ENCODE measurements around the gene WNK2.
A peak's percentile ranks its signal among the peaks of the same experiment; 100 is the strongest.
"Not testable (repeated sequence)": the region's sequence is repeated elsewhere in the genome, so short reads cannot be mapped to it uniquely, and the experiment has no call there.

Gene WNK2

GRCh38 chr9:93183663-93184431, at the start of gene WNK2:
WNK2 (plus strand) TSS chr9:93184139; CDS start chr9:93184930, 791 bp downstream.
- DNase-seq (ENCODE audit: low read depth), result peak; percentile 7

DNA sequence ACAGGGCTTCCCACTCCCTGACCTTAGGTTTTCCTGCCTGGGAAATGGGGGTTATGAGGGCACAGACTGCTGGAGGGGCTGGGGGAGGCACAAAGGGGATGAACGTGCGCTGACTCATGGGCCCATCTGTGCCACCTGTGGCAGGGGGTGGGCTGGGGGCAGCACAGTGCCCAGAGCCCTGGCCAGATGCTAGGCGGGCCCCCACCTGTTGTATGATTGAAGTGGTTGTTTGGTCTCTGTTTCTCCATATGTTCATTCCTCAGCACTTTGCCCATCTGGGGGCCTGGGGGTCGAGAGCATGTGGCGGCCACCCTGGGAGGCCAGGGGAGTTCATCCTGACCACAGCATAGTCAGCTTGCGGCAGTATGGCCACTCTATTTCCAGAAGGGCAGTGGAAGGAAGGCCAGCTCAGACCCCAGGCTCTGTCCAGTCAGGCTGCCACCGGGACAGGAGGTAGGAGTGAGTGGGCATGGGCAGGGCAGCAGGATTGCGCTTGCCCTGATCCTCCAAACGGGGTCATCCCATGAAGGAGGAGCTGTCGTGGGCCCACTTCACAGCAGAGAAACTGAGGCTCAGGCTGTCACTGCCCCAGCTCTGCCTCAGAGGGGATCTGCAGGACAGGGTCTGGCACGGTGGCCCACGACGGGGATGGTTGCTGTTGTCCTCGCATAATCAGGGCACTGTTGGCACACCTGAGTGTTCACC, 49.0 kb upstream of the WNK2 start:
- DNase-seq (ENCODE audit: low read depth), result no peak

DNA sequence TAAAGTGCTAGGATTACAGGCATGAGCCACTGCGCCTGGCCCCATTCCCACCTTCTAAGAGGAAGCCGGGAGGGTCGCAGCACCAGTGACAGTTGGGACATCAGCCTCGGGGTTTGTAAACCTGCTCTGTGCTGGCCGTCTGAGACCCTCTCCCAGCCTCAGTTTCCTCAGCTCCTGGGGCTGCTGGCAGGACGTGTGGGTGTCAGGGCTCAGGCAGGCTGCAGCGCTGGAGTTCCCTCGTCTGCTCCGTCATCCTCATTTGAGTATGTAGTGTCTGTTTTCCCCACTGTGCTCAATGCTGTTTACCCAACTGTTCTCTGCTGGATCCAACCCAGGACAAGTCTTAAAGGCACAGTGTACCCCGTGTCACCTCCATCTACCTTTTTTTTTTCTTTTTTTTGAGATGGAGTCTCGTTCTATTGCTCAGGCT, 47.9 kb upstream of the WNK2 start:
- DNase-seq (ENCODE audit: low read depth), result no peak

DNA sequence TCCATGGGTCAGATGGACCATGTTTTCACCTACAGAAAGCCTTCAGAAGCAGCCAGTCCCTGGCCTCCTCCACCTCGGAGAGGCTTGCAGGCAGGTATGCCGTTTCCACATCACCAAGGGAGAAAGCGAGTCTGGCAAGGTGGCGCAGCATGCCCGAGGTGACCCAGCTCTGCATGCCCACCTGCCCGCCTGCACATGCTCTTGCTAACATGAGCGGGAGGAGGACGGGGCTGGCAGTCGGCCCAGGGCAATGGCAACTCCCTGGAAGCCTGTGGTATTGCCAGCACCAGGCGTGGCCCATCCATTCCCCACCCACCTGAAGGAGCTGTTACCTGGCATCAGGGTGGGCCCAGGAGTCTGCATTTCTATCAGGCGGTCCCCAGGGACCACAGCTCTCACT, 46.6 kb upstream of the WNK2 start:
- no peak for DNase-seq (ENCODE audit: low read depth)

DNA sequence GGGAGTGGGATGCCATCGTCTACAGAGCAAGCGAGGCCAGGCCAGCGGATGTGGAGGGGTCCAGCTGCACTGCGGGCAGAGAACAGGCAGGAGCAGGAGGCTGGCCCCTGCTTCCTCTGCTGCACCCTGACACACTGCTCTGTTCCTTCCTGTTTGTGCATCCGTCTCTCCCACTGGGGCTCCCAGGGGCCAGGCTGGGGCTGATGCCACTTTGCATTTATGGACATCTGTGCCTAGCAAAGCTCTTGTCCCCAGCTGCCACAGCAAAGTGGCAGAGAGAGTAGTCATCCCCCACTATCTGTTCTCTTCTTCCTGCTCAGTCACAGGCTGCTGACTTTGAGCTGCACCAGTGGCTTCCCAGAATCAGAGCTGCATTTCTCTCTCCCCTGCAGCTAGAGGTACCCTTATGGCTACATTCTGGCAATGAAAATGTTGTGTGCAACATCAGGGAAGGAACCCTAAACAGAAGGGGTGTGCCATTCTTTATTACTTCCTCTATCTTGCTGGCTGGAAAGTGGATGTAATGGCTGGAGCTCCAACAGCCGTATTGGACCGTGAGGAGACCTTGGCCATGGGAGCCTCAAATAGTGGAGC, 45.7 kb upstream of the WNK2 start:
- no peak for DNase-seq (ENCODE audit: low read depth)

DNA sequence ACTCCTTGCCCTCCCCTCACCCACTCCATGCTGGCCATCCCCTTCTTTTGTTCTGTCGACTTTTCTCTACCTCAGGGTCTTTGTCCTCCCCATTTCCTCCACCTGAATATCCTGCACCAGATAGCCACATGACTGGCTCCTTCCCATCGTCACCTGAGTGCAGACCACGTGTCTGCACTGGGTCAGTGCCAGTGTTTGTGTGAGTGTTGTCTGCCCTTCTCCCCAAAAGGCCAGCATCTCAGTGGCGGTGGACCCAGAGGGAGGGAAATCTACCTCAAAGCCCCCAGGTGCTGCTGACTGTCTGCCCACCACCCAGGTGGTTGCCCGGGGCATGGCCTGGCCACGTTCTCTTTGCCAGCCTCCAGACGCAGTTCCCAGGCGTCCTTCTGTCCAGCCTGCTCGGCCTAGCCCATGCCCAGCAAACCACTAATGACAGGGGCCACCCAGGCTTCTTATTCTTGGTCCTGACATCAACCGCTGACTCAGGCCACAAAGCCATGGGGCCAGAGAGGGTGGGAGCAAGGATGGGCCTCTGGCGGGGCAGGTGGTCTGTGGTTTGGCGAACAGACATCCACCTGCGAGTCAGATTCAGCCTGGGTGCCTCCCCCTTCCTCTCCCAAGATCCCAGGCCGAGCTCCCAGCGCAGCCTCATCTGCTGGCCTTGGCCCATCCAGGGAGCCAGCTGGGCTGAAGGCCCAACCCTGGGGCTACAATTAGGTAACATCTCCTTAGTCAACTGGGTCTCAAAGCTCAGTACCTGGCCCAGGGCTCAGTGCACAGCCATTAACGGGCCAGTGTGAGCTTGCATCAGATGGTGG, 44.4 kb upstream of the WNK2 start:
- no peak for DNase-seq (ENCODE audit: low read depth)

DNA sequence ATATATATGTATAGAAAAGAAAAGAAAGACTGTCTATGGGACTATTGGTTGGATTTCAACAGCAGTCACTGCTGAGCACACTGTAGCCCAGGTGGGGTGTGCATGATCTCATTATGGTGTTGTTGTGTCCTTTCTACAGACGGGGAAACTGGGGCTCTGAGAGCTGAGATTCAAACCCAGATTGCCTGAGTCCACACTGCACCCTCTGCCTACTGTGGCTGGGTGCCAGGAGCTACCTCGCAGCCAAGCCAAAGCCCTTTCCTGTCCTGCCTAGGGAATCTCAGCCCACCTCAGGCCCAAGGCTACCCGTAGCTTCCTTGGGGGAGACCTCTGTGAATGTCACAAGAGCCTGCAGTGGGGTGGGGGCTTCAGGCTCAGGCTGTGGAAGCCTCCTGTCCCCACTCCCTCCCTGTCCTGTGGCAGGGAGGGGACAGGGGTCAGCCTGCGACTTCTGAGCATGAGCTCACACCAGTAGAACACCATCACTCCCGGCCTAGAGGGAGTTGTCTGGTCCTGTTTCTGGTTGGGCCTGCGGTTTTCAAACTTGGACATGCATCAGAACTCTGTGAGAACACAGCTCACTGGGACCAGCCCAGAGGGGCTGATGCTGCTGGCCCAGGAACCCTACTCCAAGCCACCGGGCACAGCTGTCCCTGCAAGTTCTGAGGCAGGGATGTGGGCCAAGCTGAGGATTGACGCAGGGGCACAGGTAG, 42.0 kb upstream of the WNK2 start:
- no peak for DNase-seq (ENCODE audit: low read depth)

- DNase-seq (ENCODE audit: low read depth), result no peak
Measured at GRCh38 chr9:93143830-93144530, 40.0 kb upstream of the WNK2 start.

DNA sequence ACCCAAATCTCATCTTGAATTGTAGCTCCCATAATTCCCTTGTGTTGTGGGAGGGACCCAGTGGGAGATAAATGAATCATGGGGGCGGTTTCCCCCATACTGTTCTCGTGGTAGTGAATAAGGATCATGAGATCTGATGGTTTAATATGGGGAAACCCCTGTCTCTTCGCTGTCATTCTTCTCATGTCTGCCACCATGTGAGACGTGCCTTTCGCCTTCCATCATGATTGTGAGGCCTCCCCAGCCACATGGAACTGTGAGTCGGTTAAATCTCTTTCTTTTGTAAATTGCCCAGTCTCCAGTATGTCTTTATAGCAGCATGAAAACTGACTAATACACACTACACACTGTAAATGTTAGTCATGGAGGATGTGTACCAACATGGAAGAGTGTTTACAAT, 37.2 kb upstream of the WNK2 start:
- not testable (repeated sequence) for DNase-seq (ENCODE audit: low read depth)

DNA sequence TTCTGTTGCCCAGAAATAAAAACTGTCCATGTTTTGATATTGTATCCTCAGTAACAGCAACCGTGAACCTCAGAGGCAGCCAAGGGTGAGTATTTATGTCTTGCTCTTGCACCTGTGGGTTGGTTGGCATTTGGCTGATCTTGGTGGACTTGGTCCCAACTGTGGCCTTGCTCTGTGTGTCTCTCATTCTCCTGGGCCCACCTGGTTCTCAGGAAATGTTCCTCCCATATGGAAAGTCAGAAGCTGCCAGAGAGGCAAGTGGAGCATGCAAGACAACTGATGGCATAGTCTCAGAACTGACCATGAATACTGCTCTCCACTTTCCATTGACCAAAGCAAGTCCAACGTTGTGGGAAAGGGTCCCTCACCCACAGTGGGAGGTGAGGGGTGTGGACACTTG, 36.3 kb upstream of the WNK2 start:
- no peak for DNase-seq (ENCODE audit: low read depth)

DNA sequence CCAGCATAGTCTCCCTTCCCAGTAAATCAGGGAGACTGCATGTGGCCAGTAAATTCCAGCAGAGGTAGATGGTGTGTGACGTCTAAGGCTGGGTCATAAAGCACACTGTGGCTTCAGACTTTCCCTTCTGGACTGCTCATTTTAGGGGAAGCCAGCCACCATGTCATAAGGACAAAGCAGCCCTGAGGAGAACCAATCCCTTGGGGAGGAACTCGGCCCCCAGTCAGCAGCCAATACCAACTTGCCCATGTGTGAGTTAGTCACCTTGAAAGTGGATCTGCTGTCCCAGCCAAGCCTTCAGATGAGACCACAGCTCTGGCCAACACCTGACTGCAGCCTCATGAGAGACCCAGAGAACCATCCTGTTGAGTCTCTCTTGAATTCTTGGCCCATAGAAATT, 35.2 kb upstream of the WNK2 start:
- no peak for DNase-seq (ENCODE audit: low read depth)

DNA sequence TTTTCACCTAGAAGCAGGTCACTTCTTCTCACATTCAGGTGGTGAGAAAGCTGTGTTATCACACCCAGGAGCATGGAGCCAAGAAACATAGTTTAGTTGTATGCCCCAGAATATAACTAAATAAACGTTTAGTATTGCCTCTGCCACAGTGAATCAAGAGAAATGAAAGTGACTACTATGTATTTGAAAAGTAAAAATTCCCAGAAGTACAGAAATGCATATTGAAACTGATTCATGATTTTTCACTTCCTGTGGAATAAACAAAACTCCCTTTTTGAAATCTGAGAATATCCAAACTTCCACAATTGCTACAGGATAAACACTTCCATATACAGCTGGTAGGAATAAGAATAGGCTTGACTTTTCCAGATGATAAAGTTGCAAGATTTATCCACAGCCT, 34.6 kb upstream of the WNK2 start:
- no peak for DNase-seq (ENCODE audit: low read depth)

- DNase-seq (ENCODE audit: low read depth), result no peak
Measured at GRCh38 chr9:93151097-93151784, 32.7 kb upstream of the WNK2 start.

DNA sequence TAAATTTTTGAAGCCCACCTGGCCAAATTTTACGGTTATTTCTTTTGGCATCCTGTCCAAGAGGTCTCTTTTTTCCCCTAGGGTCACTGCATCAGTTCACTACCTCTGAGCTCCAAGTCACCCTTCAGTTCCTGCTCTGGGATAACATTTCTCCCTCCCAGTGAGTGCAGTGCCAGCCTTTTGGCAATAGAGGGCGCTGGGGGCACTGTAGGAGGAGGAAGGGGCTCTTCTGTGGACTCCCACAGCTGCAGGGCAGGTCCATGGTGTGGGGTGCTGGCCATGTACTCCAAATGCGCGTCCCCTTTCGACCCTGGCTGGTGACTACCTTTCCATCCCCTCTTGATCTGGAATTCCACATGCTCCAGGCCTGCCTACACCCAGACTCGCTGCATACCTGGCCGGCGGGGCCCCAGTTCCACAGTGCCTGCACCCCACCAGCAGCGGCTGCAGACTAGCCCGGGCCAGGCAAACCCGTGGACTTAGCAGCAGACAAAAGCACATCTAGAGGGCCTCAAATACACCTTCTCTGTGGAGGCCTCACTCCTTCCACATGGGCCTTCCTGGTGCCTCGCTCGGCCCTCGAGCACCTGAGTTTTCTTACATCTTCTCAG, 29.5 kb upstream of the WNK2 start:
- peak; percentile 26 for DNase-seq (ENCODE audit: low read depth)

DNA sequence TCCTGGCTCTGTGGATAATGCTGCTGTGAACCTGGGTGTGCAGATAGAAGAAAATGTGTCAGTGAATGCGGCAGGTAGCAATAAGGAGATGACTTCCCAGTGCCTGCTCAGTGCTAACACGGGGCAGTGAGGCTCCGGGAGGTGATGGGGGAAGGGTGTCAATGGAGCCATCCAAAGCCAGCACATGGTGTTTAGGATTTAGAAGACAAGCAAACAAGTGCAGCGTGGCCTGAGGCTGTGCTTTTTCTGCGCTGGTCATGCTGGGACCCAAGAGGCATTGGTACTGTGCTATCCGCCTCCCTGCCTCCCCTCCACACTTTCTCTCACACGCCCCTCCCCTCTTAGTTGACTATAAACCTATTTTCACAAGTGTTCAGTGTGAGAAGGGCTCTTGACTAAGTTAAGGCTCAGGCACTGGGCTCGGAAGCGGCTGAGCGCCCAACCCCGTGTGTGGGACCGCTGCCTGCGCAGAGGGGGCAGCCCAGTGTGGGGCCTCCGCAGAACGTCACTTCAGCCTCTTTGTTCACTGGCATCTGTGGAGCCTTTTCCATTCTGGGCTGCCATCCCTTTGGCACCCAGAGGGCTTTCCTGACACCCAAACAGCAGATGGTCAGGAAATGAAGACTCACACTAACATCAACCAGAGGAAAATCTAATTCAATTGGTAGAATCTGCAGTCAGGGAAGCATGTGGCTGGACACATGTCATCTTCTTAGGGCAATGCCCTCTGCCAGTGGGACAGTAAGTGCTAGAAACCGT, 28.0 kb upstream of the WNK2 start:
- DNase-seq (ENCODE audit: low read depth), result no peak

GRCh38 chr9:93156475-93157008, 27.4 kb upstream of the WNK2 start:
- DNase-seq (ENCODE audit: low read depth), result no peak

DNA sequence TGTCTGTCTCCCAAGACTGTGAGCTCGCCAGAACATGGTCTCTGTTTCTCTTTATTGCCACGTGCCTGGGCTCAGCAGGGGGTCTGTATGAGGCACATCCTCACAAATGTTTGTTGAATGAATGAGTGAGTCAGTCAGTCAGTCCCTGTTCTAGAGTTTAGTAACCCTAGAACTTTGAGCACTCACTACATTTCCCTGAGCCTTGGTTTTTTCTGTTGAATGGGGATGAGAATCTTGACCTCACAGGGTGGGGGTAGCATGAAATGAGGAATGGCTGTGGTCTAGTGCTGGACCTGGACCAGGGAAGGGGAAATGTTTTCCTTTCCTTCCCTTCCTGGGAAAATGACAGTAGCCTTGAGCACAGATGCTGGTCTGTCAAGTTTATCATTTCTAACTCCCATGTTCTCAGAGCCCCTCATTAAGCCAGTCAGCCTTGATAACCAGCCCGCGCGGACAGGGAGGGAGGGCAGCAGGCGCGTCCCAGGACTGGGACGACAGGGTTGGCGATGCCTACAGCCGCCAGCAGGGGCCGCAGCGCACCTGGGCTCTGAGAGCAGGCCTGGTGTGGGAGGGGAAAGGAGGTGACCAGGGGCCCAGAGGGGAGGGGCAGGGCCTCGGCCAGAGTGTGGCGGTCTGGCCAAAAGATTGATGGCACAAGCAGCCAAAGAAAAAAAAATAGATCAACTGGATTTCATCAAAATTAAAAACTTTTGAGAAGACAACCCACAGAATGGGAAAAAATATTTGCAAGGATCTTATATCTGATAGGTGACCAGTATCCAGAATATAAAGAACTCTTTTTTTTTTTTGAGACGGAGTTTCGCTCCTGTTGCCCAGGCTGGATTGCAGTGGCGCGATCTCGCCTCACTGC, 24.1 kb upstream of the WNK2 start:
- DNase-seq (ENCODE audit: low read depth), result peak; percentile 77

Data from EH (cell line).